Endothelial cell of umbilical vein (primary cell): ENCODE data around the gene PLOD1. TPM values are rescaled to one million over a fixed set of nuclear protein-coding genes. Genes with fewer than 3 reads are reported as not detected.
"Not testable (repeated sequence)": the region's sequence is repeated elsewhere in the genome, so short reads cannot be mapped to it uniquely, and the experiment has no call there.

Source experiments
- BruUV-seq: library from RNA; stranded (reverse); fragments of 400-500 nt; replicated peaks from 2 replicates; lab custom pipeline; 2021; lab: Mats Ljungman, UMichigan
- CTCF ChIA-PET: fragments of 300-600, 350-600 bp; sonication (Branson Sonifier 250); formaldehyde crosslinking; loops from one replicate; lab custom pipeline; 2021; ENCODE audit warnings: antibody characterized with exemption, inconsistent platforms; lab: Charles Lee
- POLR2A ChIA-PET: fragments of 300-600, 350-600 bp; sonication (Branson Sonifier 250); formaldehyde crosslinking; loops from one replicate; lab custom pipeline; 2021; ENCODE audit warnings: antibody characterized with exemption, inconsistent platforms; lab: Charles Lee
- DNase-seq: peaks from one replicate; pipeline ENCODE4 v3.0.0-alpha.2; 2011; ENCODE audit warnings: low read depth, low spot score
- FAIRE-seq: peaks from 2 replicates; lab custom pipeline; 2011; peaks lifted over from hg19 to GRCh38; lab: Jason Lieb, UNC
- H2AFZ ChIP-seq: 2 replicates; pipeline ENCODE4 v1.6.0; 2012; ENCODE audit warnings: low read depth, low read length, control low read depth, inconsistent platforms
- H3K27ac ChIP-seq: 2 replicates; pipeline ENCODE4 v1.5.1; 2011; ENCODE audit warnings: low read depth, mild to moderate bottlenecking, control low read depth, low read length, moderate library complexity; ENCODE audit not compliant: insufficient read depth
- H3K27me3 ChIP-seq, 2 experiments: 2 replicates each; pipeline versions ENCODE4 v1.6.0 to v1.6.1; 2011; ENCODE audit warnings: low read length in 2 of 2, mixed read lengths in 1 of 2; ENCODE audit not compliant: control insufficient read depth in 2 of 2, insufficient read depth in 2 of 2
- H3K36me3 ChIP-seq, 2 experiments: 2 replicates in 1 of 2; 3 replicates in 1 of 2; pipeline ENCODE4 v1.5.1; 2011; ENCODE audit warnings: low read length in 2 of 2, mild to moderate bottlenecking in 1 of 2, moderate library complexity in 1 of 2; ENCODE audit not compliant: control insufficient read depth in 2 of 2, insufficient read depth in 2 of 2; ENCODE audit errors: extremely low read depth in 1 of 2
- H3K4me1 ChIP-seq: 3 replicates; pipeline ENCODE4 v1.5.1; 2011; ENCODE audit warnings: mild to moderate bottlenecking, low read length; ENCODE audit not compliant: control insufficient read depth, insufficient read depth; ENCODE audit errors: extremely low read depth
- H3K4me2 ChIP-seq: 2 replicates; pipeline ENCODE4 v1.6.1; 2011; ENCODE audit warnings: low read length, control low read depth, mixed read lengths; ENCODE audit not compliant: insufficient read depth
- H3K4me3 ChIP-seq, 3 experiments: fragments of 200-600 bp in 1 of 3; sonication (generic), shearing (Covaris generic) in 1 of 3; replicated peaks in 1 of 3; 2 replicates each; pipeline ENCODE4 v1.5.1; 2011 to 2016; ENCODE audit warnings: control low read depth in 3 of 3, low read length in 3 of 3, mild to moderate bottlenecking in 2 of 3, inconsistent platforms in 1 of 3, low read depth in 1 of 3, moderate library complexity in 1 of 3; ENCODE audit not compliant: insufficient read depth in 1 of 3
- H3K79me2 ChIP-seq: 2 replicates; pipeline ENCODE4 v1.6.0; 2012; ENCODE audit warnings: low read length, inconsistent platforms; ENCODE audit not compliant: control insufficient read depth, insufficient read depth
- H3K9ac ChIP-seq: replicated peaks from 2 replicates; pipeline ENCODE3; 2011; ENCODE audit warnings: low read length, control low read depth; ENCODE audit not compliant: insufficient read depth; ENCODE audit errors: extremely low read depth
- H3K9me1 ChIP-seq: replicated peaks from 3 replicates; pipeline ENCODE4 v1.6.0; 2011; ENCODE audit warnings: mild to moderate bottlenecking, low read length; ENCODE audit not compliant: control insufficient read depth, insufficient read depth; ENCODE audit errors: extremely low read depth
- H3K9me3 ChIP-seq: replicated peaks from 2 replicates; pipeline ENCODE4 v1.5.1; 2012; ENCODE audit warnings: low read length, inconsistent platforms; ENCODE audit not compliant: control insufficient read depth, insufficient read depth
- H4K20me1 ChIP-seq: replicated peaks from 2 replicates; pipeline ENCODE3; 2011; ENCODE audit warnings: mild to moderate bottlenecking, low read length; ENCODE audit not compliant: control insufficient read depth, insufficient read depth; ENCODE audit errors: extremely low read depth
- CTCF ChIP-seq, 2 donors: IDR thresholded peaks; 1 replicate in 1 of 2; 2 replicates in 1 of 2; pipeline ENCODE4 v1.5.1; 2011; ENCODE audit warnings: low read length in 2 of 2, mild to moderate bottlenecking in 2 of 2, moderate library complexity in 2 of 2, control low read depth in 1 of 2, inconsistent platforms in 1 of 2, low read depth in 1 of 2; ENCODE audit not compliant: insufficient read depth in 1 of 2; ENCODE audit errors: extremely low read depth in 1 of 2
- EZH2 ChIP-seq: IDR thresholded peaks from 2 replicates; pipeline ENCODE4 v1.6.1; 2012; ENCODE audit warnings: borderline replicate concordance, low read depth, mild to moderate bottlenecking, moderate library complexity, low read length, inconsistent platforms; ENCODE audit not compliant: severe bottlenecking
- GATA2 ChIP-seq: IDR thresholded peaks from 2 replicates; pipeline ENCODE4 v1.7.0; 2011; ENCODE audit warnings: low read depth, mild to moderate bottlenecking, moderate library complexity, mixed read lengths, low read length; ENCODE audit not compliant: insufficient read length, insufficient read depth
- MYC ChIP-seq: IDR thresholded peaks from one replicate; pipeline ENCODE4 v1.6.1; 2011; ENCODE audit warnings: mild to moderate bottlenecking, low read depth, low read length
- POLR2A ChIP-seq: IDR thresholded peaks from 2 replicates; pipeline ENCODE4 v1.6.1; 2012; ENCODE audit warnings: low read depth, mild to moderate bottlenecking, control low read depth, low read length
- dilution Hi-C: fragments of 300-500 bp; cut with MboI; formaldehyde crosslinking; loops from one replicate; pipeline ENCODE4 v1.15.0; 2019; ENCODE audit warnings: low sequenced_read_pairs; ENCODE audit not compliant: extremely low pct_ligation_motif_present
- intact Hi-C: fragments of 100-400 bp; cut with micrococcal nuclease; formaldehyde crosslinking; loops from one replicate; pipeline ENCODE4 v1.10.0; 2022
- polyA plus RNA-seq, 4 experiments: library from polyadenylated mRNA; depleted of rRNA in 3 of 4; stranded (reverse) in 3 of 4; unstranded in 1 of 4; fragments of >200 nt; gene quantifications; 2 replicates each; pipeline versions ENCODE4 v1.2.1 to v1.2.3, GENCODE V29; 2011 to 2012; ENCODE audit warnings: missing spikeins in 1 of 4
- total RNA-seq: library from RNA; stranded (reverse); gene quantifications from 2 replicates; pipeline ENCODE4 v1.2.3, GENCODE V29; 2021

PLOD1 gene
- total and polyA plus RNA-seq, 2 donors (not counting 3 experiments of a cell fraction or from before 2014, with no cell fraction given) = 260 to 412 TPM

GRCh38 chr1:12007204-12007603, 72.7 kb downstream of the PLOD1 start:
- ChIA-PET CTCF (interaction anchor here (0.6 kb wide), 2 partner anchors 146 to 715 kb away, joined by 3 to 4 read pairs; no protein-coding TSS in a partner anchor), POLR2A (no interaction called here)
- intact Hi-C loops (no loop called here), dilution Hi-C loops (no loop called here)
- H3K9me3 ChIP-seq = no peaks in the 10 kb centered on the region
- no peak for TF ChIP-seq POLR2A
- TF ChIP-seq CTCF (IDR thresholded peaks at IDR 0.05; ENCODE audit: extremely low read depth in 1 of 2, insufficient read depth in 1 of 2, low read depth in 1 of 2, low read length in 2 of 2) = no peak
- TF ChIP-seq EZH2 = no peak
- TF ChIP-seq MYC = no peak
- TF ChIP-seq GATA2 = no peak
- H3K79me2 ChIP-seq = no peaks in the 10 kb centered on the region
- no peak overlapping the region for H3K4me2 ChIP-seq
- H3K9me1 ChIP-seq = no peaks in the 10 kb centered on the region
- H3K4me3 ChIP-seq = no peak overlapping the region
- no peaks in the 10 kb centered on the region for H3K27me3 ChIP-seq
- DNase-seq = no peak
- H3K9ac ChIP-seq = no peak overlapping the region
- peaks cover 17 to 66% of the 10 kb centered on the region in 2 experiments for H3K36me3 ChIP-seq
- FAIRE-seq = no peak
- H3K27ac ChIP-seq = no peak overlapping the region
- no peaks in the 10 kb centered on the region for H4K20me1 ChIP-seq
- BruUV-seq = no TSS peak
- H2AFZ ChIP-seq = no peak overlapping the region
- H3K4me1 ChIP-seq = no peaks in the 10 kb centered on the region

GRCh38 chr1:12008355-12008754, 73.8 kb downstream of the PLOD1 start:
- H3K27ac ChIP-seq, H4K20me1 ChIP-seq, POLR2A ChIA-PET, H3K4me1 ChIP-seq, H3K27me3 ChIP-seq, H3K4me3 ChIP-seq, H3K79me2 ChIP-seq, H3K9me3 ChIP-seq, dilution Hi-C loops, intact Hi-C loops, H3K9ac ChIP-seq, FAIRE-seq, H2AFZ ChIP-seq, BruUV-seq, DNase-seq, CTCF ChIA-PET, H3K4me2 ChIP-seq, H3K9me1 ChIP-seq: not testable (repeated sequence)
- peaks cover 15 to 61% of the 10 kb centered on the region in 2 experiments for H3K36me3 ChIP-seq
